ENCODE results near the gene RBM12. TPM values are rescaled to one million over a fixed set of nuclear protein-coding genes. Genes with fewer than 3 reads are reported as not detected.

RBM12 gene
- polyA plus RNA-seq, 3 donors = 94.7 to 106 (median 102) TPM

DNA sequence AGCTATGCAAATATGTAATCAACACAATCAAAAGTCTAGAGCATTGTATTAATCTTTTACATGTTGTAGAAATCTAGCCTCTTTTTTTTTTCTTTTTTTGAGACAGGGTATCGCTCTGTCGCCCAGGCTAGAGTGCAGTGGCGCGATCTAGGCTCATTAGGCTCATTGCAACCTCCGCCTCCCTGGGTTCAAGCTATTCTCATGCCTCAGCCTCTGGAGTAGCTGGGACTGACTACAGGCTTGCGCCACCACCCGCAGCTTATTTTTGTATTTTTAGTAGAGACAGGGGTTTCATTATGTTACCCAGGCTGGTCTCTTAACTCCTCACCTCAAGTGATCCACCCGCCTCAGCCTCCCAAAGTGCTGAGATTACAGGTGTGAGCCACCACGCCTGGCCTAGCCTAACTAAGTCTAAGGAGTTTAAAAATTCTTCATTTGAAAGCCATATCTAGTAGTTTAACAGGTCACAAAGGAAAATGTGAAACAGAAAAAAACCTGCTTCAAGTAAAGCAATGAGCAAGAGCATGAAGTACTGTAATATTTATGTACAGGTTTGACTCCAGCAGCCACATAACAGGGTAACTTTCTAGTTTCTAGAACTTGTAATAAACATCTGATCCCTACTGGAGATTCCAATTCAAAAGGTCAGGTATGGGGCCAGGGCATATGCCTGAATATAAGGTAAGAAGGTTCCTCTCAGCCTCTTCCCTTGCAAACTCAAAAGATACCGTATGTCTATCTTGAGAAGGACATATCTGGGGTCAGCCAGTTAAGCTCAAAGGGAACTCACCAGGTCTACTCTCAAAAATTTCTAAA, 4.4 kb downstream of the RBM12 start:
- DNase-seq = no peak

DNA sequence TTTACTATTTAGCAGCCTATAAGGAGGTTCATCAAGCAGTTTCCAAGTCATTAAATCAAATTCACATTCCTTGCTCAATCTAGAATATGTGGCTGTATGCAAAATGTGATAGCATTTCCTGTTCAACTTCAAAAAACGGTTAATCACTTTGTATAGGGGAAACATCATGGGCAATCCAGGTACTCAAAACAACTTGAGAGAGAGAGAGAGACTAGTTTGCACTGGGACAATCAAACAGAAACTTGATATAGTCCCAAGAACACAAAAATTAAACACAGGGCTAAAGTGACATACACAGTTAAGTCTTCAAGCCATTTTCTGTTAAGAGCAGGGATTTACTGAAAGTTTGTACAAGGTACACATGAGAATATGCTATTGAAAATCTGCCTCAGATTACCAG, 7.4 kb downstream of the RBM12 start:
- DNase-seq = no peak

DNA sequence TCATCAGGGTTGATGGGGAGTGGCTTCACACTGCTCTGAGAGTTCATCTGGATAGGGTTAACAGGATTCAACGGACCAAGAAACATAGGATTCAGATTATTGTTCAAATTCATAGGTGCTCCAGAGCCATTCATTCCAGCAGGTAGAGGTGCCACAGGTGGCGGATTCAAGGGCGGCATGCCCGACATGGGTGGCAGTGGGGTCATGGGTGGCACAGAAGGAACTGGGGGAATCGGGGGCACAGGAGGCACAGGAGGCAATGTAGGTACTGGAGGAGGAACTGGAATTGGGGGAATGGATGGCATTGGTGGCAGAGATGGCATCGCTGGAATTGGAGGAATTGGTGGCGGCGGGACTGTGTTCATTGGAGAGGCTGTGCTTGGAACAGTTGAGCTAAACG, 10.3 kb downstream of the RBM12 start:
- DNase-seq = no peak

DNA sequence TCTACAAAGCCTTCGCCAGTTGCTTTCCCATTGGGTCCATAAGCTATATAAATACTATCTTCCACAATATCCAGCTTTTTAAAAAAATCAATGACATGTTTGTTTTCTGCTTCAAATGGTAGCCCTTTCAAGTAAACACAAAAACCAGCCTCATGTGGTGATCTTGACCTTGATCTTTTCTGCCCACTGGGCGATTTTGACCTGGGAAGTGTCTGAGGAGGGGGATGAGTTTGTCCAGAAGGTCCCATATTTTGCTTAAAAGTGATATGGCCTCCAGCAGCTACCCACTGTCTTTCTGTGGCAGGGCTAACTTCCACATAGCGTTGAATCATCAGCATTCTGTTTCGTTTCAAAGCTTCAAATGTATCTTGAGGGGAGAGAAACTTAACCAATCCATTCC, 10.8 kb downstream of the RBM12 start:
- DNase-seq = no peak

DNA sequence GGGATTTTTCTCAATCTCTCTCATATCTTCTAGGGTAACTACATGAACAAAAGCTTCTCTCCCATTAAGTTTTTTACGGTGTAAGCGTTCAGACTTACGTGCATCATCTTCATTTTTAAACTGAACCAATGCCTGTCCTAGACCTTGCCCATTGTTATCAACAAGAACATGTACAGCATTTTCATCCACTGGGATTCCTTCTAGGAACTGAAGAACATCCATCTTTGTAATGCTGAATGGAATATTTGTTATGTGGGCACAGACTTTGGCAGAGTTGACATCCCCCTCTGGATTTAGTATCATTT, 11.3 kb downstream of the RBM12 start:
- DNase-seq = no peak

DNA sequence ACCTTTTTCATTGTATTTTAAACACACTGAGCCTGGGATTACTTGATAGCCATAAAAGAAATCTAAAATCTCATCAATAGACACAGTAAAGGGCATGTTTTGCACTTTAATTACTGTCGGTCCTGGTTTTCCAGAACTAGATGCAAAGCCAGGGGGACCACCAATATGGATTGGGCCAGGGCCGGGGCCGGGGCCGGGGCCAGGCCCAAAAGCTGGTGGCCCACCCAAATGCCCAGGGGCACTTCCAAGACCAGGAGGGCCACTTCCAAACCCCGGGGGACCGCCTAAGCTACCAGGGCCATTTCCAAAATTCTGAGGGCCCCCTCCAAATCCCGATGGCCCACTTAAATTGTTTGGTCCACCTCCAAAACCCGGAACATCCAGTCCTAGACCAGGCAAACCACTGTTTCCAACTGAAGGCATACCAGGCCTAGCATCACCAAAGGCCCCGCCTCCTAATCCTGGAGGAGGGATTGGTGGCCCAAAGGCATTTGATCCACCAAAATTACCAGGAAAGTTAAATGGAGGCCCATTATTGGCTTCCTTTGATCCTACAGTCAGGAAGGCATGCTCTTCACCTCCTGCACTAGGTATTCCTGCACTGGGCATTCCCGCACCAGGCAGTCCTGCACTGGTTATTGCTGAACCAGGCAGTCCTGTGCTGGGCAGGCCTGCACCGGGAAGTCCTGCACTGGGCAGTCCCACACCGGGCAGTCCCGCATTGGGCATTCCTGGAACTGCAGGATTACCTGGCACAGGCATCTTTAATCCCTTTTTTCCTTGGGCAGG, 11.9 kb downstream of the RBM12 start:
- DNase-seq = no peak

DNA sequence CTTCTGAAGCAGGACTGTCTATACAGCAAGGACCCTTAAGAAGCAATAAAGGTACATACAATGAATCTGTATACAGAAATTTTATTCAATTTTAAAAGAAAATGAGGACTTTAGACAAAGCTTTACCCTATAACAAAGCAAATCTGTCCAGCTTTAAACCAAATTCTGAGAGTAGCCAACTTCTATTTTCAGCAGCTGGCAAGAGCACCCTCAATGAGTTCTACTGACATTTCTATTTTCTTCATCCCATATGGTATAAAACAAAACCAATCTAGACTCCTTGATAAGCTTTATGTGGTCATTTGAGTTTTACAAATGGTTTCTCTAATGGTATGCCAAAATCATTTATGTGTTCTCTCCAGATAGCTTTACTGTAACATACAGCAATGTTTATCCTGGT, 12.7 kb downstream of the RBM12 start:
- DNase-seq = no peak

DNA sequence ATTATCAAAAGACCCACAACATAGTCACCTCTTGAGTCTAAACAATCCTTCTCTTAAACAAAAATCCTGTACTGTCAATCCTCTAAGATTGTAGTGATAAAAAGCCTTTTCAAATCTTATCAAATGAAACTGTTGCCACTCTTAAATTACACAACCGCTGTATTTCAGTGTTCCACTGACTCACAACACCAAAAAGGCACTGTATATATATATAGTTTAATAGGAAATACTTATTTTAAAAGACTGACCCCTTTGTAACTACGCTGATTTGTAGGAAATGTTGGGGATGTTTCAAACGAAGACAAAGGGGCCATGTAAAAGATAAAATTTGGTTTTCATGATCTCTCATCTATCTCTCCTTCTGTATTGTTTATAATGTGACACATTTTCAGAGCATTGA, 14.1 kb downstream of the RBM12 start:
- DNase-seq = no peak

DNA sequence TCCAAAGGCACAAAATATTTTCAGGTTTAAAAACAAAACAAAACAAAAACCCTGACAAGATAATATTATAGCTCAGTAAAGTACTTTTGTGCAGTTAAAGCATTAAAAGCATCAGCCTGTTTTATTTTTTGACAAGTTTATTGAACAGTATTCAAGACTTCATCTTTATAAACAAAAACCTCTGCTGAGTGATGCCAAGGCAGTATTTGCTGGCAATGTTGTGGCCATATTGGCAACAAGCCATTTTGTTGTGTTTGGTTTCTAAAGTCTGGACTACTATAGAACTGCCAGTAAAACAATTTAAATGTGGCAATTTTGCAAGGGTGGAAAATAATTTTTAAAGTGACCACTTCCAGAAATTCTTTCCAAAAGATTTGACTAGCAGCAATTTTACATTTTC, 15.9 kb downstream of the RBM12 start:
- no peak for DNase-seq

DNA sequence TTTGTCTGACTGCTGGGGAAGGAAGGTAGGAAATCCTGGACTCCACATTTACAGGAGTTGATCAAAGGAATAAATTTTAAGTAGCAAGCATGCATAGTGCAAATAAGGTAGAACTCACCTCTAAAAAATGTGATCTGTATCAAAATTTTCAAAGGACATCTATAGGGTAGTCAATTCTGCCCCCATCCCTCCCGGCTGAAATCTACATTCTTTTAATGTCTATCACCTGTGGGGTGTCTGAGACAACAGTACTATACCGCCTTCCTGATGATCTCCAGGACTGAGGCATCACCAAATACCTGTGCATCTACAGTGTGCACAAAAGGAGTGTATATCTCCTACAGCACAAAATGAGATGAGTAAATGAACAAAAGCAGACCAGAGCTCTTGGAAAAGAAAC, 19.9 kb downstream of the RBM12 start:
- no peak for DNase-seq

DNA sequence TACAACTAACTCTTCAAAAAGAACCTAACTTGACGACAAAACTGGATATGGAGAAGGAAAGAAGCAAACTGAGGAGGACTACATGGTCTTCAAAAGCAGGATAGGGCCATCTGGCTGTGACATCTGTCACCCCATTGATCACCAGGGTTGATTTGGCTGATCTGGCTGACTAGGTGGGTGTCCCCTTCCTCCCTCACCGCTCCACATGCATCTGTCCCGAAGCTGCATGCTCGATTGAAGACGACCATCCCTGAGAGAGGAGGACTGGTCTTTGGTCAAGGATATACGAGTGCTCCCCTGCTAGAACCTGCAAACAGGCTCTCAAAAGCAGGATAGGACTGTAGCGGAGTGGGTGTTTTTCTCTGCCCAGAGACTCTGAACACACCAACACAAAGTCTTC, 21.7 kb downstream of the RBM12 start:
- no peak for DNase-seq

DNA sequence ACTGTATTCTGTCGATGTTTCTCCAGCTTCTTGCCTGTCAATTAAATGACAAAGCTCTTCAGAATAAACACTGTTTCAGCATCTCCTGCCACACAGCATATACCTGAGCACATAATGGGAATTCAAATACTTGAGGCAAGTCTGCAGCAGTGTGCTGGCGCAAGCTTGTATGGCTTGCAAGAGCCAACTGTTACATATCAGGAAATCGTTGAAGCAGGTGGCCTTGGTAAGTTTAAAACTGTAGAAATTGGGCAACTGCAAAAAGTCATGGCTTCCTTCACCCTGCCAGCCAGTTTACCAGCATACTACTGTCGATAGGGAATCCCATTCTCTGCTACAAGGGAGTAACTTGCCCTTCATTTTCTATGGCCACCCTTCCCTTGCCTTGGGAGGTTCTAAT, 23.0 kb downstream of the RBM12 start:
- no peak for DNase-seq

DNA sequence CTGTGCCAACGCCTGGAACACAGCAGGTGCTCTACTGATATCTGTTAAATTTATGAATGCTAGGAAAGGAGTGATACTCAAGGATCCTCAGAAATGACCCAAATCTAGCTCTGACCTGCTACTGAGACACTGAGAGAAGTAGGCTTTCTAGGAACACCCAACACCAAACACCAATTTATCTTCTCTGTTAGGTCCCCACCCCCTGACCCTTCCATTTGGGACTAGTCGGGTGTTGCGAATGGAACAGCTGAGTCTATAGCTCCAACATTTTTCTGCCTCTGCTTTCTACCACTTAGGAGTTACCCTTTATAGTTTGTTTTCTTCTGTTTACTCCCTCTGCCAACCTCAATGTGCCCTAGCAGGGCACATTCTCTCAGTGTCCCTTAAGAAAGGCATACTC, 24.0 kb downstream of the RBM12 start:
- DNase-seq = no peak

DNA sequence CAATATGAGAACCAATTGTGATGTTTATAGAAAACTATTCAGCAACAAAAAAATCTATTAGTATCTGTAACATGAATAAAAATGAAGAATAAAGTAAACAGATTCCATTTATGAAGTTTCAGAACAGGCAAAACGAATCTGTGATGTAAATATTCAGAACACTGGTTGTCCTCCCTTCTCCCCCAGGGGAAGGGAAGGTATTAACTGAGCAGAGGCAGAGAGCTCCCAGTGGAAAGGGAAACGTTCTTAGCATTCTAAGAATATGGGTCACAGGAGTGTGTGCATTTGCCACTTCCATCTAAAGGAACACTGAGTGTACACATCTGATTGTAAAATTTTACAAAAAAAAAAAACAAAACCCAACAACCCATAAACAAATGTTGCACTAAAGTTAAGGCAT, 25.9 kb downstream of the RBM12 start:
- no peak for DNase-seq

DNA sequence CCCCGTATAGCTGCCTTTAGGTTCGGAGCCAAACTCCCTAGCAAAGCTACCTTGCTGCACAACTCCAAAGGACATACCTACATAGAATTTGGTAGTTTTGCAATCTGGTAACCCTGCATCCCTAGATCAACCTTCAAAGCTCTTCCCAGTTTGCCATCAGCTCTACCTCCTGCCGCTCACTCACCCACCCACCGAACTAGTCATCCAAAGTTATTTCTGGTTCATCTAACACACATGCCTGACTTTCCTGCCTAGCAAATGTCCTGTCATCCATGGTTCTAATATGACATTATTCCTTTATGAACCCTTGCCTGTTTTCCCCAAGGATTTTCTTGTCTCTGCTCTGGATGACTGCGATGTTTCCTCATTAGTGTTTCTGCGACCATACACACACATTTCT, 27.4 kb downstream of the RBM12 start:
- DNase-seq = no peak

DNA sequence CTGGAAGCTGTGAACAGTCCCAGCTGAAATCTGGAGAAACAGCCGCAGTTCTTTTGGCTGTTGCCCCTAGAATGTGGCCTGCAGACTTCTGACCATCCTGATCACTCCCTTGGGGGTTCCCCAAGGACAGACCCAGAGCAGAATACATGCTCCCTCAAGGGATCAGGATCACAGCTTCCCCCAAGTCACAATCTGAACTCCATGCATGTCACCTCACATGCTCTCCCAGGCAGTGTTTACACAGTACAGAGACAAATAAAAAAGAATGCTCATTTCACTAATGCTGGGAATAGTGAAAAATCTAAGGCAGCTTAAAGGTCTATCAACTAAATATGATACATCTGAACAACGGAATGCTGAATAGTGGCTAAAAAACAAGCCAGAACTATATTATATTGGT, 28.6 kb downstream of the RBM12 start:
- no peak for DNase-seq

DNA sequence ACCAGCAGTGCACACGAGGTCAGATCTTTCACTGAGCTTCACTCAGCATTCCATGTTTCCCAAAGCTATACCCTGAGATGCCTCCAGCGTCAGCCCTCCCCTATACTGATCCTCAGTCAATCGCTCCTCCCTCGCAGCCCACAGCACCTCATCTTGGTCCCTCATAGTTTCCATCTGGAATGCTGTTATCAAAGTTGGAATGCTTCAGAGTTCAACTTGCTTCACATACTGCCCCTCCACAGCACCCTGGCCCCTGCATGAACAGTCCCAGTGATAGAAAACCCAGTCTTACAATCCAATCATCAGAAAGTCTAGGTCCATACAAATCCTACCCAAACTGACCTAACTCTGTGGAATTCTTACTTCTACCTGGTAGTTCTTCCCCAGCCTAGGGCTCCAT, 29.0 kb downstream of the RBM12 start:
- no peak for DNase-seq

DNA sequence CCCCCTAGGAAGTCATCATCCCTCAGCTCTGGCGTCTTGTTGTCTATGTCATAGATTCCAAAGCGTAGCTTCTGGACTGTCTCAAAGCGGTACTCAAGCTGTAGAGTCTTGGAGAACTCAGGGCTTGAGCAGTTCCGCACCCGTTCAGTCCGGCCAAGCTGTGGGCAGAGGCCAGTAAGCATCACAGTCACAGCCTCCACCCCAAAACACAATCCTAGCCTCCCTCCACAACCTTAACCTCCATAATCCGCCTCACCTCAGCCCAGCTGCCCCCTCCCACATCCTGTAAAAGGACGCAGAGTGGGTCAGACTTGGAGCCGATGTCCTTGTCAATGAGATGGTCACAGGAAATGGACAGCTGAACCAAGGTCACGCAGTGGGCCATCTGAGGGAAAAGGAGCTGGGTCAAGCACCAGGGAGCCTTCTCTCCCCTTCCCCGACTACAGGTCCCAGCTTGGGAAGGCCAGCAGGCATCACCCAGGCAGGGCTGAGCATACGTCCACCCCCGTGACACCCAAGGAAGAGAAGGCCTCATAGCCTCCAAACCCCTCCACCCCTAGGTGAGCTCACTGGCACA, 32.1 kb downstream of the RBM12 start:
- DNase-seq = no peak

DNA sequence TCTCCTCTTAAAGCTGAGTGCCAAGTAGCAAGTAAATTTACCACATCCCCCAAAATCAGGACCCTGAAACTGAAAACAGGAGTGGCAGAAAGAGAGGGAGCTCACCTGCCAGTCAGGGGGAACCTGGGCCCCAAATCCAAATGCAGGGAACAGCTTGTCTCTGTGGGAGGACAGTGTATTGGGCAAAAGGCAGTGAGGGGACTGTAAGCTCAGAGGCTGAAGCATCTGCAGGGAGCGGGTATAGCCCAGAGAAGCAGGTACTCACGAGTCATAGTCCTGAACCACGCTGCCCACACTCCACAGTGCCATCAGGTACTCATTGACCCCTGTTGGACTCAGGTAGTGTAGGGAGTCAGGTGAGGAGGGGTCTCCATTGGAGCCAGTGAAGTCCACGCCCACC, 34.1 kb downstream of the RBM12 start:
- DNase-seq = no peak

DNA sequence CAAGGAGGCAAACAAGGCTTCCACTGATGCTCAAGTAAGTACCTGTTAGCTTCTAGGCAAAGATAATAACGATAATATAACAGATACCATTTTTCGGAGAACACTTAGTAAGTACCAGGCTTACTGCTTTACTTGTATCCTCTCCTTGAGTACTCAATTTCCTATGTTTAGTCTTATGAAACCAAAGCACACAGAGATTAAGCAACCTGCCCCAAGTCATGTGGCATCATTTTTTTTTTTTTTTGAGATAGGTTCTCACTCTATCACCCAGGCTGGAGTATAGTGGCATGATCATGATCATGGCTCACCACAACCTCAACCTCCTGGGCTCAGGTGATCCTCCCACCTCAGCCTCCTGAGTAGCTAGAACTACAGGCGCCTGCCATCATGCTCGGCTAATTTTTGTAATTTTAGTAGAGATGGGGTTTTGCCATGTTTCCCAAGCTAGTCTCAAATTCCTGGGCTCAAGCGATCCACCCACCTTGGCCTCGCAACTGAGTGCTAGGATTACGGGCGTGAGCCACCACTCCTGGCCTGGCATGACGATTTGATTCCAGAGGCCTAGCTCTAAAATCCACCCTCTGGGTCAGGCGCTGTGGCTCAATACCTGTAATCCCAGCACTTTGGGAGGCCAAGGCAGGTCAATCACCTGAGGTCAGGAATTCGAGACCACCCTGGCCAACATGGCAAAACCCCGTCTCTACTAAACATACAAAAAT, 35.1 kb downstream of the RBM12 start:
- DNase-seq = no peak

DNA sequence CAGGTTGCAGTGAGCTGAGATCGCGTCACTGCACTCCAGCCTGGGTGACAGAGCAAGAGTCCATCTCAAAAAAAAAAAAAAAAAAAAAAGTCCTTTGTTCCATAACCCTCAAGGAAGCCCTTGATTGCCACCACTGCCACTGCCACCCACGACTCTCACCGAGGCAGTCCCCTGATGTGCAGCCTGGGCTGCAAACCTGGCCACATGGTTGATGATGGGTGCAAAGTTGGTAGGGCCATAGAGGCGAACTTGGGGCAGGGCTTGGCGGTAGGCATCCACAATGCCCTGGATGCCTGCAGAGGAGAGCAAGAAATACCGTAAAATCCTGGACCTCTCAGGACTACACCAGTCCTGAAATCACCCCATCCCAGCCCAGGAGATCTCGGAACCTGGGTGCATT, 37.6 kb downstream of the RBM12 start:
- DNase-seq = no peak

DNA sequence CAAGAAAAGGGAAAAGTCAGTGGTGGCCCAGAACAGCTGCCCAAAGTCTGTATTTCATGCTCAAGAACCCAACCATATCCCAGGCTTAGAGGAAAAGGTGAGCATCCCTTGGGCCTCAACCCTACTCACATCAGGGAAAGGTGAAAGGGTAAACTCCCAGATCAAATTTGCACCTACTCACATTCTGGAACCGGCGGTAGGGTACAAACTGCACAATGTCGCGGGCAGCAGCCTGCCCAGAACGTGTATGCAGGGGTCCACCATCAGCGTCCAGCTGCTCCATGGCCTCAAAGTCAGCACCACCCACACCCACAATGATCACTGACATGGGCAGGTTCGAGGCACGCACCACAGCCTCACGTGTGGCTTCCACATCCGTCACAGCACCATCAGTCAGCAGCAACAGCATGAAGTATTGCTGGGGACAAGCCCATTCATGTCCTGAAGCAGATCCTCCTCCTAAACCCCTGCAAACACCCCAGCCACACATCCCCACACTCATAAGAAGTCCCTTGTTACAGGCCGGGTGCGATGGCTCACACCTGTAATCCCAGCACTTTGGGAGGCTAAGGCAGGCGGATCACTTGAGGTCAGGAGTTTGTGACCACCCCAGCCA, 38.2 kb downstream of the RBM12 start:
- DNase-seq = no peak

Measured in renal pelvis (tissue), 4 donors.